ENCODE data around the gene TSNAX. TPM values are rescaled to one million over a fixed set of nuclear protein-coding genes. Genes with fewer than 3 reads are reported as not detected.

The TSNAX gene
- total and polyA plus RNA-seq, 2 of the 8 experiments (the other 6 are each of a cell fraction or from before 2014, with no cell fraction given), result 7.7 to 34.0 TPM

DNA sequence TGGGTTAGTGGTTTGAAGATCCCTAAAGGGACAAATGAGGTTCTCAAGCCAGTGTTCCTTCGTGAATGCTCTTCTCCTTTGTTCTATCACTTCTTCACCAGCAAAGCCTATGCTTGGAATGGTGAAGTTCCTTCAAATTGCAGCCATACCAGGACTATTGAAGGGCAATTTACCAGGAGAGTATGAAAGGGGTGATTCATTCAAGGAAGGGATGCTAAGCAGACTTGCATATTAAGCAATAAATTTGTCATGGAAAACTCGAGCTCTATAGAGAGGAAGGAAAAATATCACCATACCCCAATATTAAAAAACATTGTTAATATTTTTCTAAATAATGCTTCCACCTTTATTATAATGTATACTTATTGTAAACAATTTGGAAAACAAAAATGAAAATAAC lies 9.3 kb upstream of the TSNAX start (continued):
- TF ChIP-seq, protein P1, sequence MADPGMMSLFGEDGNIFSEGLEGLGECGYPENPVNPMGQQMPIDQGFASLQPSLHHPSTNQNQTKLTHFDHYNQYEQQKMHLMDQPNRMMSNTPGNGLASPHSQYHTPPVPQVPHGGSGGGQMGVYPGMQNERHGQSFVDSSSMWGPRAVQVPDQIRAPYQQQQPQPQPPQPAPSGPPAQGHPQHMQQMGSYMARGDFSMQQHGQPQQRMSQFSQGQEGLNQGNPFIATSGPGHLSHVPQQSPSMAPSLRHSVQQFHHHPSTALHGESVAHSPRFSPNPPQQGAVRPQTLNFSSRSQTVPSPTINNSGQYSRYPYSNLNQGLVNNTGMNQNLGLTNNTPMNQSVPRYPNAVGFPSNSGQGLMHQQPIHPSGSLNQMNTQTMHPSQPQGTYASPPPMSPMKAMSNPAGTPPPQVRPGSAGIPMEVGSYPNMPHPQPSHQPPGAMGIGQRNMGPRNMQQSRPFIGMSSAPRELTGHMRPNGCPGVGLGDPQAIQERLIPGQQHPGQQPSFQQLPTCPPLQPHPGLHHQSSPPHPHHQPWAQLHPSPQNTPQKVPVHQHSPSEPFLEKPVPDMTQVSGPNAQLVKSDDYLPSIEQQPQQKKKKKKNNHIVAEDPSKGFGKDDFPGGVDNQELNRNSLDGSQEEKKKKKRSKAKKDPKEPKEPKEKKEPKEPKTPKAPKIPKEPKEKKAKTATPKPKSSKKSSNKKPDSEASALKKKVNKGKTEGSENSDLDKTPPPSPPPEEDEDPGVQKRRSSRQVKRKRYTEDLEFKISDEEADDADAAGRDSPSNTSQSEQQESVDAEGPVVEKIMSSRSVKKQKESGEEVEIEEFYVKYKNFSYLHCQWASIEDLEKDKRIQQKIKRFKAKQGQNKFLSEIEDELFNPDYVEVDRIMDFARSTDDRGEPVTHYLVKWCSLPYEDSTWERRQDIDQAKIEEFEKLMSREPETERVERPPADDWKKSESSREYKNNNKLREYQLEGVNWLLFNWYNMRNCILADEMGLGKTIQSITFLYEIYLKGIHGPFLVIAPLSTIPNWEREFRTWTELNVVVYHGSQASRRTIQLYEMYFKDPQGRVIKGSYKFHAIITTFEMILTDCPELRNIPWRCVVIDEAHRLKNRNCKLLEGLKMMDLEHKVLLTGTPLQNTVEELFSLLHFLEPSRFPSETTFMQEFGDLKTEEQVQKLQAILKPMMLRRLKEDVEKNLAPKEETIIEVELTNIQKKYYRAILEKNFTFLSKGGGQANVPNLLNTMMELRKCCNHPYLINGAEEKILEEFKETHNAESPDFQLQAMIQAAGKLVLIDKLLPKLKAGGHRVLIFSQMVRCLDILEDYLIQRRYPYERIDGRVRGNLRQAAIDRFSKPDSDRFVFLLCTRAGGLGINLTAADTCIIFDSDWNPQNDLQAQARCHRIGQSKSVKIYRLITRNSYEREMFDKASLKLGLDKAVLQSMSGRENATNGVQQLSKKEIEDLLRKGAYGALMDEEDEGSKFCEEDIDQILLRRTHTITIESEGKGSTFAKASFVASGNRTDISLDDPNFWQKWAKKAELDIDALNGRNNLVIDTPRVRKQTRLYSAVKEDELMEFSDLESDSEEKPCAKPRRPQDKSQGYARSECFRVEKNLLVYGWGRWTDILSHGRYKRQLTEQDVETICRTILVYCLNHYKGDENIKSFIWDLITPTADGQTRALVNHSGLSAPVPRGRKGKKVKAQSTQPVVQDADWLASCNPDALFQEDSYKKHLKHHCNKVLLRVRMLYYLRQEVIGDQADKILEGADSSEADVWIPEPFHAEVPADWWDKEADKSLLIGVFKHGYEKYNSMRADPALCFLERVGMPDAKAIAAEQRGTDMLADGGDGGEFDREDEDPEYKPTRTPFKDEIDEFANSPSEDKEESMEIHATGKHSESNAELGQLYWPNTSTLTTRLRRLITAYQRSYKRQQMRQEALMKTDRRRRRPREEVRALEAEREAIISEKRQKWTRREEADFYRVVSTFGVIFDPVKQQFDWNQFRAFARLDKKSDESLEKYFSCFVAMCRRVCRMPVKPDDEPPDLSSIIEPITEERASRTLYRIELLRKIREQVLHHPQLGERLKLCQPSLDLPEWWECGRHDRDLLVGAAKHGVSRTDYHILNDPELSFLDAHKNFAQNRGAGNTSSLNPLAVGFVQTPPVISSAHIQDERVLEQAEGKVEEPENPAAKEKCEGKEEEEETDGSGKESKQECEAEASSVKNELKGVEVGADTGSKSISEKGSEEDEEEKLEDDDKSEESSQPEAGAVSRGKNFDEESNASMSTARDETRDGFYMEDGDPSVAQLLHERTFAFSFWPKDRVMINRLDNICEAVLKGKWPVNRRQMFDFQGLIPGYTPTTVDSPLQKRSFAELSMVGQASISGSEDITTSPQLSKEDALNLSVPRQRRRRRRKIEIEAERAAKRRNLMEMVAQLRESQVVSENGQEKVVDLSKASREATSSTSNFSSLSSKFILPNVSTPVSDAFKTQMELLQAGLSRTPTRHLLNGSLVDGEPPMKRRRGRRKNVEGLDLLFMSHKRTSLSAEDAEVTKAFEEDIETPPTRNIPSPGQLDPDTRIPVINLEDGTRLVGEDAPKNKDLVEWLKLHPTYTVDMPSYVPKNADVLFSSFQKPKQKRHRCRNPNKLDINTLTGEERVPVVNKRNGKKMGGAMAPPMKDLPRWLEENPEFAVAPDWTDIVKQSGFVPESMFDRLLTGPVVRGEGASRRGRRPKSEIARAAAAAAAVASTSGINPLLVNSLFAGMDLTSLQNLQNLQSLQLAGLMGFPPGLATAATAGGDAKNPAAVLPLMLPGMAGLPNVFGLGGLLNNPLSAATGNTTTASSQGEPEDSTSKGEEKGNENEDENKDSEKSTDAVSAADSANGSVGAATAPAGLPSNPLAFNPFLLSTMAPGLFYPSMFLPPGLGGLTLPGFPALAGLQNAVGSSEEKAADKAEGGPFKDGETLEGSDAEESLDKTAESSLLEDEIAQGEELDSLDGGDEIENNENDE (IDR thresholded peaks at IDR 0.05; ENCODE audit: insufficient replicate concordance, low read length), result no peak
- TF ChIP-seq RAD21 (IDR thresholded peaks at IDR 0.05 in 1 of 2, conservative IDR thresholded peaks at IDR 0.05 in 1 of 2; ENCODE audit: low read depth in 2 of 2, low read length in 2 of 2), result no peak
- no peak for TF ChIP-seq RFX5 (IDR thresholded peaks at IDR 0.05; ENCODE audit: borderline replicate concordance, low read depth, low read length)
- no peak for TF ChIP-seq YY1 (IDR thresholded peaks at IDR 0.05; ENCODE audit: low read depth, low read length)
